GM19023 (cell line): Measurements from ENCODE around the gene NPPA.

Experiments
- ATAC-seq: cut with Tn5 transposase; IDR thresholded peaks from one replicate; pipeline ENCODE4 v1.9.1; 2021; ENCODE audit warnings: mild to moderate bottlenecking, moderate library complexity; ENCODE audit not compliant: unreplicated experiment

Gene NPPA

GRCh38 chr1:11874624-11875023 lies 27.0 kb upstream of the NPPA start:
- ATAC-seq: no peak

- ATAC-seq: no peak
Measured at GRCh38 chr1:11874258-11874562, 26.6 kb upstream of the NPPA start.

GRCh38 chr1:11873395-11874257 lies 26.0 kb upstream of the NPPA start:
- no peak for ATAC-seq

GRCh38 chr1:11872545-11872944 lies 25.0 kb upstream of the NPPA start:
- ATAC-seq: no peak

- no peak for ATAC-seq
Measured at GRCh38 chr1:11869650-11870207, 22.1 kb upstream of the NPPA start.

GRCh38 chr1:11869104-11869503 lies 21.5 kb upstream of the NPPA start:
- ATAC-seq: no peak

- ATAC-seq: no peak
Measured at GRCh38 chr1:11868331-11868980, 20.9 kb upstream of the NPPA start.

- ATAC-seq: no peak
Measured at GRCh38 chr1:11862890-11863289, 15.3 kb upstream of the NPPA start.

GRCh38 chr1:11860587-11860986 lies 13.0 kb upstream of the NPPA start:
- no peak for ATAC-seq

- no peak for ATAC-seq
Measured at GRCh38 chr1:11860083-11860482, 12.5 kb upstream of the NPPA start.

- ATAC-seq: no peak
Measured at GRCh38 chr1:11858968-11859871, 11.6 kb upstream of the NPPA start.

- no peak for ATAC-seq
Measured at GRCh38 chr1:11858613-11858967, 11.0 kb upstream of the NPPA start, which contains the start of gene NPPB. Gene NPPB (minus strand): TSS chr1:11858945. CDS start chr1:11858833, 112 bp downstream.

GRCh38 chr1:11858158-11858557 lies 10.6 kb upstream of the NPPA start:
- no peak for ATAC-seq

GRCh38 chr1:11857164-11857851 lies 9.7 kb upstream of the NPPA start:
- no peak for ATAC-seq

- ATAC-seq: no peak
Measured at GRCh38 chr1:11856698-11857097, 9.1 kb upstream of the NPPA start.

- no peak for ATAC-seq
Measured at GRCh38 chr1:11855430-11855829, 7.8 kb upstream of the NPPA start.

GRCh38 chr1:11854519-11854918 lies 6.9 kb upstream of the NPPA start:
- no peak for ATAC-seq

GRCh38 chr1:11851180-11851579 lies 3.6 kb upstream of the NPPA start:
- no peak for ATAC-seq

GRCh38 chr1:11850156-11850555 lies 2.6 kb upstream of the NPPA start:
- no peak for ATAC-seq

- no peak for ATAC-seq
Measured at GRCh38 chr1:11848373-11848700, 754 bp upstream of the NPPA start.
